Stimulated activated CD8-positive, alpha-beta memory T cell treated with anti-CD3 and anti-CD28 coated beads, Interleukin-7, amount 100 ng/mL, for 1 hour (primary cell): Measurements from ENCODE around the gene CDKAL1.
"Not testable (repeated sequence)": the region's sequence is repeated elsewhere in the genome, so short reads cannot be mapped to it uniquely, and the experiment has no call there.

Experiments
- DNase-seq, 2 donors: peaks; one replicate each; pipeline ENCODE4 v3.0.0-alpha.2; 2020; ENCODE audit warnings: low read depth in 2 of 2

The CDKAL1 gene

GRCh38 chr6:20554326-20554725 lies 20.1 kb downstream of the CDKAL1 start:
- DNase-seq: no peak

GRCh38 chr6:20554817-20555216 lies 20.6 kb downstream of the CDKAL1 start:
- DNase-seq: no peak

GRCh38 chr6:20559924-20560551 lies 25.8 kb downstream of the CDKAL1 start:
- no peak for DNase-seq

- DNase-seq: no peak
These were observed 29.1 kb downstream of the CDKAL1 start for GRCh38 chr6:20563377-20563776.

GRCh38 chr6:20564269-20564668 lies 30.0 kb downstream of the CDKAL1 start:
- no peak for DNase-seq

GRCh38 chr6:20564777-20565176 lies 30.5 kb downstream of the CDKAL1 start:
- DNase-seq: no peak

GRCh38 chr6:20565342-20565741 lies 31.1 kb downstream of the CDKAL1 start:
- DNase-seq: no peak

- no peak for DNase-seq
These were observed 31.9 kb downstream of the CDKAL1 start for GRCh38 chr6:20566109-20566508.

GRCh38 chr6:20569000-20569610 lies 34.8 kb downstream of the CDKAL1 start:
- DNase-seq: no peak

GRCh38 chr6:20571261-20571660 lies 37.0 kb downstream of the CDKAL1 start:
- no peak for DNase-seq

GRCh38 chr6:20572288-20572687 lies 38.0 kb downstream of the CDKAL1 start:
- DNase-seq: no peak

- no peak for DNase-seq
These were observed 38.7 kb downstream of the CDKAL1 start for GRCh38 chr6:20572940-20573339.

GRCh38 chr6:20574355-20574754 lies 40.1 kb downstream of the CDKAL1 start:
- DNase-seq: no peak

GRCh38 chr6:20575125-20575524 lies 40.9 kb downstream of the CDKAL1 start:
- no peak for DNase-seq

- no peak for DNase-seq
These were observed 41.6 kb downstream of the CDKAL1 start for GRCh38 chr6:20575704-20576451.

- no peak for DNase-seq
These were observed 43.0 kb downstream of the CDKAL1 start for GRCh38 chr6:20577173-20577688.

- no peak for DNase-seq
These were observed 46.8 kb downstream of the CDKAL1 start for GRCh38 chr6:20581070-20581469.

- no peak for DNase-seq
These were observed 48.6 kb downstream of the CDKAL1 start for GRCh38 chr6:20582586-20583443.

GRCh38 chr6:20583444-20583800 lies 49.2 kb downstream of the CDKAL1 start:
- DNase-seq: no peak

- DNase-seq: no peak
These were observed 50.0 kb downstream of the CDKAL1 start for GRCh38 chr6:20584100-20584731.

GRCh38 chr6:20589266-20589665 lies 55.0 kb downstream of the CDKAL1 start:
- DNase-seq: no peak

GRCh38 chr6:20590476-20590875 lies 56.2 kb downstream of the CDKAL1 start:
- DNase-seq: not testable (repeated sequence)
